ENCODE measurements around the gene PLA2G2A. TPM values are rescaled to one million over a fixed set of nuclear protein-coding genes. Genes with fewer than 3 reads are reported as not detected.

The PLA2G2A gene
- total and polyA plus RNA-seq, 2 donors (not counting 1 experiment from before 2014, with no cell fraction given): not detected

GRCh38 chr1:20028125-20028524 lies 48.7 kb upstream of the PLA2G2A start:
- no peaks in the 10 kb centered on the region for H3K36me3 ChIP-seq (replicated peaks in 1 of 2; ENCODE audit: control extremely low read depth in 1 of 2, control insufficient read depth in 1 of 2, extremely low read depth in 1 of 2, insufficient read depth in 2 of 2, low read length in 1 of 2)
- H3K27me3 ChIP-seq (replicated peaks in 1 of 4; ENCODE audit: control extremely low read depth in 1 of 4, control insufficient read depth in 3 of 4, insufficient read depth in 4 of 4, low read length in 3 of 4): peaks cover 0 to 21% (median 3%) of the 10 kb centered on the region in 4 experiments
- H3K4me2 ChIP-seq (replicated peaks; ENCODE audit: low read depth, low read length, poor library complexity, severe bottlenecking): no peak overlapping the region
- TF ChIP-seq EZH2 (IDR thresholded peaks at IDR 0.05; ENCODE audit: borderline replicate concordance, insufficient read depth, low read depth, low read length, poor library complexity, severe bottlenecking): no peak
- no peak for TF ChIP-seq CTCF (IDR thresholded peaks at IDR 0.05)
- H3K27ac ChIP-seq (ENCODE audit: low read length in 2 of 2): no peak overlapping the region
- ChIA-PET CTCF (no interaction called here), POLR2A (no interaction called here)
- H4K20me1 ChIP-seq (ENCODE audit: control insufficient read depth, insufficient read depth, low read length, poor library complexity, severe bottlenecking): no peaks in the 10 kb centered on the region
- no peak overlapping the region for H3K4me3 ChIP-seq (ENCODE audit: control extremely low read depth in 1 of 5, extremely low read depth in 1 of 5, insufficient read depth in 1 of 5, low read depth in 2 of 5, low read length in 4 of 5)
- Mint-ChIP-seq H3K4me3 (no peak overlapping the region), H3K27ac (no peak overlapping the region), H3K27me3 (peaks cover 60% of the 10 kb centered on the region), H3K9me3 (ENCODE audit: insufficient read depth) (peaks cover 6% of the 10 kb centered on the region), H3K4me1 (no peaks in the 10 kb centered on the region)
- H2AFZ ChIP-seq (ENCODE audit: insufficient read depth, low read depth, low read length, poor library complexity, severe bottlenecking): no peak overlapping the region
- no peak overlapping the region for H3K9ac ChIP-seq (ENCODE audit: low read length)
- H3K4me1 ChIP-seq (ENCODE audit: control insufficient read depth in 2 of 2, insufficient read depth in 2 of 2, low read length in 2 of 2): no peaks in the 10 kb centered on the region
- ATAC-seq (ENCODE audit: low read depth) (no peak), DNase-seq (no peak)
- H3K9me3 ChIP-seq (ENCODE audit: control extremely low read depth in 1 of 3, control insufficient read depth in 2 of 3, insufficient read depth in 1 of 3, low read length in 2 of 3): peaks cover 0 to 1% (median 0%) of the 10 kb centered on the region in 3 donors
- H3K79me2 ChIP-seq (ENCODE audit: control insufficient read depth, insufficient read depth, low read length): no peaks in the 10 kb centered on the region
- 89% methylated on average over 3 of the region's 5 CpGs for WGBS (ENCODE audit: insufficient coverage)
- intact Hi-C loops (cut with micrococcal nuclease): no loop called here

DNA sequence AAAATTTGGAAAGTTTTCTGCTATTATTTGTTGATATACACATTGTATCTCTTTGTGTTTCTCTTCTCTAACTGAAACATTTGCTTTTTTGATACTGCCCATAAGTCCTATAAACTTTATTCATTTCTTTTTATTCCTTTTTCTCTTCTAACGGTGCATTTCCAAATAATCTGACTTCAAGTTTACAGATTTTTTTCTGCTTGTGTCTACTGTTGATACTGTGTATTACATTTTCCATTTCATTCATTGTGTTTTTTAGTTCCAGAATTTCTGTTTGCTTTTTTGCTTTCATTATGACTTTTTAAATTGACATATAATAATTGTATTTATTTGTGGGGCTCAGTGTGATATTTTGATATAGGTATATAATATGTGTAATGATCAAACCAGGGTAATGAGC lies 38.3 kb upstream of the PLA2G2A start:
- peaks cover 5% of the 10 kb centered on the region for H3K9me3 Mint-ChIP-seq (ENCODE audit: insufficient read depth)
- Histone ChIP-seq H3K4me3 (ENCODE audit: control extremely low read depth in 1 of 5, extremely low read depth in 1 of 5, insufficient read depth in 1 of 5, low read depth in 2 of 5, low read length in 4 of 5) (no peak overlapping the region), H3K27me3 (replicated peaks in 1 of 4; ENCODE audit: control extremely low read depth in 1 of 4, control insufficient read depth in 3 of 4, insufficient read depth in 4 of 4, low read length in 3 of 4) (no peaks in the 10 kb centered on the region), H3K36me3 (replicated peaks in 1 of 2; ENCODE audit: control extremely low read depth in 1 of 2, control insufficient read depth in 1 of 2, extremely low read depth in 1 of 2, insufficient read depth in 2 of 2, low read length in 1 of 2) (no peaks in the 10 kb centered on the region), H3K79me2 (ENCODE audit: control insufficient read depth, insufficient read depth, low read length) (no peaks in the 10 kb centered on the region), H4K20me1 (ENCODE audit: control insufficient read depth, insufficient read depth, low read length, poor library complexity, severe bottlenecking) (no peaks in the 10 kb centered on the region), H2AFZ (ENCODE audit: insufficient read depth, low read depth, low read length, poor library complexity, severe bottlenecking) (no peak overlapping the region), H3K4me2 (replicated peaks; ENCODE audit: low read depth, low read length, poor library complexity, severe bottlenecking) (no peak overlapping the region), H3K4me1 (ENCODE audit: control insufficient read depth in 2 of 2, insufficient read depth in 2 of 2, low read length in 2 of 2) (no peaks in the 10 kb centered on the region), H3K27ac (ENCODE audit: low read length in 2 of 2) (no peak overlapping the region), H3K9me3 (ENCODE audit: control extremely low read depth in 1 of 3, control insufficient read depth in 2 of 3, insufficient read depth in 1 of 3, low read length in 2 of 3) (peaks cover 9 to 24% (median 10%) of the 10 kb centered on the region in 3 donors), H3K9ac (ENCODE audit: low read length) (no peak overlapping the region)
- DNase-seq (no peak), ATAC-seq (ENCODE audit: low read depth) (no peak)
- H3K4me1 Mint-ChIP-seq: peaks cover under 1% of the 10 kb centered on the region
- H3K27me3 Mint-ChIP-seq: peaks cover 3% of the 10 kb centered on the region
- TF ChIP-seq CTCF (IDR thresholded peaks at IDR 0.05) (no peak), EZH2 (IDR thresholded peaks at IDR 0.05; ENCODE audit: borderline replicate concordance, insufficient read depth, low read depth, low read length, poor library complexity, severe bottlenecking) (no peak)
- H3K27ac Mint-ChIP-seq: no peak overlapping the region
- ChIA-PET POLR2A (no interaction called here), CTCF (no interaction called here)
- intact Hi-C loops (cut with micrococcal nuclease): no loop called here
- WGBS (ENCODE audit: insufficient coverage): no CpG with 5 or more reads among the region's 1 CpG
- no peak overlapping the region for H3K4me3 Mint-ChIP-seq

All from B cell (primary cell).